CD14-positive monocyte (primary cell): ENCODE measurements around the gene SLC37A2. TPM values are rescaled to one million over a fixed set of nuclear protein-coding genes. Genes with fewer than 3 reads are reported as not detected.

Source experiments
- DNase-seq, 3 donors: peaks; one replicate each; pipeline ENCODE4 v3.0.0-alpha.2; 2011 to 2022
- H2AFZ ChIP-seq: 2 replicates; pipeline ENCODE4 v1.6.0; 2012; ENCODE audit warnings: mild to moderate bottlenecking, low read depth, low read length, inconsistent platforms; ENCODE audit not compliant: insufficient read depth, poor library complexity, severe bottlenecking
- H3K27ac ChIP-seq, 2 donors: 1 replicate in 1 of 2; 2 replicates in 1 of 2; pipeline ENCODE4 v1.5.1; 2012 to 2013; ENCODE audit warnings: low read length in 2 of 2, control low read depth in 1 of 2, inconsistent platforms in 1 of 2, low read depth in 1 of 2, mild to moderate bottlenecking in 1 of 2
- H3K27me3 ChIP-seq, 2 donors: one replicate each; pipeline versions ENCODE4 v1.6.0 to v1.6.1; 2011 to 2013; ENCODE audit warnings: low read length in 2 of 2; ENCODE audit not compliant: control insufficient read depth in 2 of 2, insufficient read depth in 2 of 2
- H3K36me3 ChIP-seq, 2 donors: replicated peaks in 1 of 2; 1 replicate in 1 of 2; 2 replicates in 1 of 2; pipeline versions ENCODE4 v1.5.1 to v1.6.1; 2012 to 2013; ENCODE audit warnings: low read length in 2 of 2, control low read depth in 1 of 2, inconsistent platforms in 1 of 2, mild to moderate bottlenecking in 1 of 2; ENCODE audit not compliant: insufficient read depth in 2 of 2, control insufficient read depth in 1 of 2
- H3K4me1 ChIP-seq, 2 donors: 1 replicate in 1 of 2; 2 replicates in 1 of 2; pipeline versions ENCODE4 v1.5.1 to v1.6.1; 2012 to 2013; ENCODE audit warnings: low read length in 2 of 2, control low read depth in 1 of 2, inconsistent platforms in 1 of 2, mild to moderate bottlenecking in 1 of 2, moderate library complexity in 1 of 2; ENCODE audit not compliant: insufficient read depth in 2 of 2, control insufficient read depth in 1 of 2
- H3K4me2 ChIP-seq: replicated peaks from 2 replicates; pipeline ENCODE3; 2012; ENCODE audit warnings: low read length, moderate library complexity, mild to moderate bottlenecking; ENCODE audit not compliant: poor library complexity, severe bottlenecking; ENCODE audit errors: extremely low read depth
- H3K4me3 ChIP-seq, 3 experiments: fragments of 200-600 bp in 1 of 3; sonication (generic) in 1 of 3; replicated peaks in 1 of 3; 1 replicate in 2 of 3; 2 replicates in 1 of 3; pipeline ENCODE4 v1.5.1; 2011 to 2013; ENCODE audit warnings: low read length in 3 of 3, mild to moderate bottlenecking in 3 of 3, control low read depth in 2 of 3, low read depth in 2 of 3, inconsistent platforms in 1 of 3, moderate library complexity in 1 of 3
- H3K79me2 ChIP-seq: 2 replicates; pipeline ENCODE4 v1.6.0; 2012; ENCODE audit warnings: mild to moderate bottlenecking, control low read depth, inconsistent platforms, low read length, moderate library complexity; ENCODE audit not compliant: insufficient read depth
- H3K9ac ChIP-seq: 2 replicates; pipeline ENCODE4 v1.6.0; 2017; ENCODE audit warnings: low read length, mild to moderate bottlenecking; ENCODE audit not compliant: insufficient read depth, poor library complexity, severe bottlenecking
- H3K9me3 ChIP-seq, 2 donors: replicated peaks in 1 of 2; 1 replicate in 1 of 2; 2 replicates in 1 of 2; pipeline versions ENCODE4 v1.5.1 to v1.6.1; 2012 to 2013; ENCODE audit warnings: low read length in 2 of 2, control low read depth in 1 of 2; ENCODE audit not compliant: control insufficient read depth in 1 of 2, insufficient read depth in 1 of 2
- H4K20me1 ChIP-seq: 2 replicates; pipeline ENCODE4 v1.6.0; 2012; ENCODE audit warnings: mild to moderate bottlenecking, low read length, control low read depth, moderate library complexity; ENCODE audit not compliant: insufficient read depth
- H3K27ac Mint-ChIP-seq, 7 donors: one replicate each; pipeline ENCODE4 v1.8.0; 2020; ENCODE audit warnings: mild to moderate bottlenecking in 7 of 7, mixed read lengths in 7 of 7, moderate library complexity in 6 of 7, inconsistent platforms in 2 of 7
- H3K27me3 Mint-ChIP-seq, 3 donors: one replicate each; pipeline ENCODE4 v1.8.0; 2021 to 2022; ENCODE audit warnings: low read depth in 3 of 3, mild to moderate bottlenecking in 3 of 3, mixed read lengths in 3 of 3, moderate library complexity in 3 of 3, inconsistent platforms in 1 of 3
- H3K36me3 Mint-ChIP-seq, 2 donors: one replicate each; pipeline ENCODE4 v1.8.0; 2020; ENCODE audit warnings: mixed read lengths in 2 of 2, inconsistent platforms in 1 of 2, mild to moderate bottlenecking in 1 of 2
- H3K4me1 Mint-ChIP-seq: one replicate; pipeline ENCODE4 v1.8.0; 2020; ENCODE audit warnings: mild to moderate bottlenecking, mixed read lengths
- H3K4me3 Mint-ChIP-seq, 2 donors: one replicate each; pipeline ENCODE4 v1.8.0; 2020; ENCODE audit warnings: mild to moderate bottlenecking in 2 of 2, mixed read lengths in 2 of 2, moderate library complexity in 1 of 2
- H3K9me3 Mint-ChIP-seq, 7 donors: one replicate each; pipeline ENCODE4 v1.8.0; 2020 to 2022; ENCODE audit warnings: mixed read lengths in 7 of 7, mild to moderate bottlenecking in 6 of 7, moderate library complexity in 6 of 7, inconsistent platforms in 2 of 7
- CTCF ChIP-seq: fragments of 200-600 bp; IDR thresholded peaks from one replicate; pipeline ENCODE4 v1.8.0; 2022; ENCODE audit warnings: antibody characterized with exemption, mild to moderate bottlenecking
- WGBS: methylation state at CpG from one replicate; pipeline ENCODE4 v1.1.5; 2013; ENCODE audit warnings: missing lambda C conversion rate; ENCODE audit not compliant: insufficient coverage; 5-methylcytosine and 5-hydroxymethylcytosine counted together
- intact Hi-C, 2 donors: fragments of 100-400 bp; cut with micrococcal nuclease; formaldehyde crosslinking; loops; one replicate each; pipeline versions ENCODE4 v1.15.0 to v1.15.1; 2023
- polyA plus RNA-seq, 3 donors: library from polyadenylated mRNA; depleted of rRNA in 1 of 3; unstranded in 2 of 3; stranded (reverse) in 1 of 3; fragments of 300-500 nt in 2 of 3; fragments of >200 nt in 1 of 3; fragmentation: Illumina TruSeq in 2 of 3; gene quantifications; 1 replicate in 2 of 3; 2 replicates in 1 of 3; pipeline ENCODE4 v1.2.3, GENCODE V29; 2012 to 2021

The SLC37A2 gene
- polyA plus RNA-seq, 3 donors: 70.8 to 81.5 (median 78.9) TPM

GRCh38 chr11:125082611-125083311 is 19.7 kb downstream of the SLC37A2 start:
- Histone ChIP-seq H3K27ac (peak overlapping the region in 1 of 2 donors; percentile 45), H3K27me3 (no peaks in the 10 kb centered on the region), H3K79me2 (no peaks in the 10 kb centered on the region), H3K4me2 (no peak overlapping the region), H3K9me3 (no peaks in the 10 kb centered on the region), H3K4me1 (peaks cover 16 to 24% of the 10 kb centered on the region in 2 donors), H3K36me3 (peaks cover 85 to 98% of the 10 kb centered on the region in 2 donors), H3K9ac (no peak overlapping the region), H2AFZ (no peak overlapping the region), H3K4me3 (no peak overlapping the region), H4K20me1 (no peaks in the 10 kb centered on the region)
- peaks cover 93 to 99% of the 10 kb centered on the region in 2 donors for H3K36me3 Mint-ChIP-seq
- no peak for DNase-seq
- H3K27me3 Mint-ChIP-seq: peaks cover 0 to 9% (median 5%) of the 10 kb centered on the region in 3 donors
- intact Hi-C loops: no loop called here
- peaks cover 0 to 2% (median 0%) of the 10 kb centered on the region in 7 donors for H3K9me3 Mint-ChIP-seq
- H3K4me1 Mint-ChIP-seq: peaks cover 27% of the 10 kb centered on the region
- TF ChIP-seq CTCF: no peak
- no peak overlapping the region for H3K4me3 Mint-ChIP-seq
- H3K27ac Mint-ChIP-seq: peak overlapping the region in 5 of 7 donors; percentile 7 to 65 (median 37)
- WGBS: 76% methylated on average over 8 of the region's 10 CpGs

GRCh38 chr11:125083312-125084056 is 20.4 kb downstream of the SLC37A2 start:
- no peak overlapping the region for H3K4me3 ChIP-seq
- peak overlapping the region in 5 of 7 donors; percentile 15 to 76 (median 61) for H3K27ac Mint-ChIP-seq
- intact Hi-C loops: no loop called here
- peaks cover 0 to 6% (median 6%) of the 10 kb centered on the region in 3 donors for H3K27me3 Mint-ChIP-seq
- no peak overlapping the region for H3K4me2 ChIP-seq
- peaks cover 21% of the 10 kb centered on the region for H3K4me1 Mint-ChIP-seq
- DNase-seq: no peak
- no peaks in the 10 kb centered on the region for H3K27me3 ChIP-seq
- H3K4me1 ChIP-seq: peaks cover 16 to 19% of the 10 kb centered on the region in 2 donors
- WGBS: 97% methylated on average over 11 of the region's 11 CpGs
- no peak overlapping the region for H3K9ac ChIP-seq
- H3K79me2 ChIP-seq: no peaks in the 10 kb centered on the region
- no peak overlapping the region for H2AFZ ChIP-seq
- peak overlapping the region in 1 of 2 donors; percentile 45 for H3K27ac ChIP-seq
- H3K4me3 Mint-ChIP-seq: no peak overlapping the region
- no peaks in the 10 kb centered on the region for H3K9me3 ChIP-seq
- no peak for TF ChIP-seq CTCF
- H3K36me3 Mint-ChIP-seq: peaks cover 93 to 99% of the 10 kb centered on the region in 2 donors
- peaks cover 86 to 98% of the 10 kb centered on the region in 2 donors for H3K36me3 ChIP-seq
- no peaks in the 10 kb centered on the region for H3K9me3 Mint-ChIP-seq
- H4K20me1 ChIP-seq: no peaks in the 10 kb centered on the region
